Neural cell (in vitro differentiated cells): Measurements from ENCODE around the gene TRMO.

Experiments used
- TF ChIP-seq, protein P1 (sequence below): IDR thresholded peaks from 2 replicates; pipeline ENCODE4 v1.6.1; 2012; ENCODE audit warnings: borderline replicate concordance
- TF ChIP-seq, protein P2 (sequence below): fragments of 450-650 bp; IDR thresholded peaks from 2 replicates; pipeline ENCODE4 v1.5.1; 2014; ENCODE audit warnings: antibody characterized with exemption, mild to moderate bottlenecking, moderate library complexity; ENCODE audit not compliant: poor library complexity, severe bottlenecking

DNA sequence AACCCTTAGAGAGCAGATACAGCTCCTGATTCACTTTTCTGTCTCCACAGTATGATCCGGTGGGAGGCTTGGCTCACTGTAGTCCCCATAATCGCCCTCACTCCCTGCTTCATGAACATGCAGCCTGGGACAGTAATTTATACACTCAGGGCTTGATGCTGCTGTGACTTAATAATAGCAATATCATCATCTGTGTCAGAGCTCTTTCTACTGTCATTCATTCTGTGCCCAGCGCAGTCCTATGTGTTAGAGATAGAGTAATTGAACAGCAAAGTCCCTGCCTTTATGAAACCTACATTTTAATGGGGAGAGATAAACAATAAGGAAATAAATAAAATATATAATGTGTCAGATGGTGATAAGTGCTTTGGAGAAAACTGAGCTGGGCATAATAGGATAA lies 18.4 kb upstream of the TRMO start:
- TF ChIP-seq, protein P1, sequence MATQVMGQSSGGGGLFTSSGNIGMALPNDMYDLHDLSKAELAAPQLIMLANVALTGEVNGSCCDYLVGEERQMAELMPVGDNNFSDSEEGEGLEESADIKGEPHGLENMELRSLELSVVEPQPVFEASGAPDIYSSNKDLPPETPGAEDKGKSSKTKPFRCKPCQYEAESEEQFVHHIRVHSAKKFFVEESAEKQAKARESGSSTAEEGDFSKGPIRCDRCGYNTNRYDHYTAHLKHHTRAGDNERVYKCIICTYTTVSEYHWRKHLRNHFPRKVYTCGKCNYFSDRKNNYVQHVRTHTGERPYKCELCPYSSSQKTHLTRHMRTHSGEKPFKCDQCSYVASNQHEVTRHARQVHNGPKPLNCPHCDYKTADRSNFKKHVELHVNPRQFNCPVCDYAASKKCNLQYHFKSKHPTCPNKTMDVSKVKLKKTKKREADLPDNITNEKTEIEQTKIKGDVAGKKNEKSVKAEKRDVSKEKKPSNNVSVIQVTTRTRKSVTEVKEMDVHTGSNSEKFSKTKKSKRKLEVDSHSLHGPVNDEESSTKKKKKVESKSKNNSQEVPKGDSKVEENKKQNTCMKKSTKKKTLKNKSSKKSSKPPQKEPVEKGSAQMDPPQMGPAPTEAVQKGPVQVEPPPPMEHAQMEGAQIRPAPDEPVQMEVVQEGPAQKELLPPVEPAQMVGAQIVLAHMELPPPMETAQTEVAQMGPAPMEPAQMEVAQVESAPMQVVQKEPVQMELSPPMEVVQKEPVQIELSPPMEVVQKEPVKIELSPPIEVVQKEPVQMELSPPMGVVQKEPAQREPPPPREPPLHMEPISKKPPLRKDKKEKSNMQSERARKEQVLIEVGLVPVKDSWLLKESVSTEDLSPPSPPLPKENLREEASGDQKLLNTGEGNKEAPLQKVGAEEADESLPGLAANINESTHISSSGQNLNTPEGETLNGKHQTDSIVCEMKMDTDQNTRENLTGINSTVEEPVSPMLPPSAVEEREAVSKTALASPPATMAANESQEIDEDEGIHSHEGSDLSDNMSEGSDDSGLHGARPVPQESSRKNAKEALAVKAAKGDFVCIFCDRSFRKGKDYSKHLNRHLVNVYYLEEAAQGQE = no peak
- TF ChIP-seq, protein P2, sequence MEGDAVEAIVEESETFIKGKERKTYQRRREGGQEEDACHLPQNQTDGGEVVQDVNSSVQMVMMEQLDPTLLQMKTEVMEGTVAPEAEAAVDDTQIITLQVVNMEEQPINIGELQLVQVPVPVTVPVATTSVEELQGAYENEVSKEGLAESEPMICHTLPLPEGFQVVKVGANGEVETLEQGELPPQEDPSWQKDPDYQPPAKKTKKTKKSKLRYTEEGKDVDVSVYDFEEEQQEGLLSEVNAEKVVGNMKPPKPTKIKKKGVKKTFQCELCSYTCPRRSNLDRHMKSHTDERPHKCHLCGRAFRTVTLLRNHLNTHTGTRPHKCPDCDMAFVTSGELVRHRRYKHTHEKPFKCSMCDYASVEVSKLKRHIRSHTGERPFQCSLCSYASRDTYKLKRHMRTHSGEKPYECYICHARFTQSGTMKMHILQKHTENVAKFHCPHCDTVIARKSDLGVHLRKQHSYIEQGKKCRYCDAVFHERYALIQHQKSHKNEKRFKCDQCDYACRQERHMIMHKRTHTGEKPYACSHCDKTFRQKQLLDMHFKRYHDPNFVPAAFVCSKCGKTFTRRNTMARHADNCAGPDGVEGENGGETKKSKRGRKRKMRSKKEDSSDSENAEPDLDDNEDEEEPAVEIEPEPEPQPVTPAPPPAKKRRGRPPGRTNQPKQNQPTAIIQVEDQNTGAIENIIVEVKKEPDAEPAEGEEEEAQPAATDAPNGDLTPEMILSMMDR = no peak
